NCI-H187 (cell line): ENCODE data around the gene RENBP.

ENCODE experiments used
- DNase-seq, 2 experiments: peaks; one replicate each; lab custom pipeline; 2025; lab: John Stamatoyannopoulos, UW

Gene RENBP

GRCh38 chrX:153970357-153971123 lies 26.1 kb upstream of the RENBP start:
- DNase-seq, result peak; percentile 72 to 90

- peak in 1 of 2 experiments; percentile 72 for DNase-seq
Measured at GRCh38 chrX:153969904-153970356, 25.5 kb upstream of the RENBP start.

- DNase-seq, result no peak
Measured at GRCh38 chrX:153969125-153969903, 24.9 kb upstream of the RENBP start.

- DNase-seq, result peak; percentile 26 to 34
Measured at GRCh38 chrX:153968754-153969124, 24.3 kb upstream of the RENBP start.

GRCh38 chrX:153968255-153968654 lies 23.8 kb upstream of the RENBP start:
- DNase-seq, result peak in 1 of 2 experiments; percentile 35

- no peak for DNase-seq
Measured at GRCh38 chrX:153967536-153968224, 23.2 kb upstream of the RENBP start.

- no peak for DNase-seq
Measured at GRCh38 chrX:153966841-153967535, 22.5 kb upstream of the RENBP start.

- DNase-seq, result no peak
Measured at GRCh38 chrX:153966283-153966688, 21.8 kb upstream of the RENBP start.

- DNase-seq, result no peak
Measured at GRCh38 chrX:153965406-153965805, 21.0 kb upstream of the RENBP start.

- DNase-seq, result no peak
Measured at GRCh38 chrX:153964105-153964504, 19.7 kb upstream of the RENBP start.

GRCh38 chrX:153963546-153963945 lies 19.1 kb upstream of the RENBP start:
- DNase-seq, result no peak

GRCh38 chrX:153961292-153961691 lies 16.8 kb upstream of the RENBP start:
- no peak for DNase-seq

GRCh38 chrX:153960786-153961185 lies 16.3 kb upstream of the RENBP start:
- DNase-seq, result no peak

- DNase-seq, result no peak
Measured at GRCh38 chrX:153960077-153960476, 15.6 kb upstream of the RENBP start.

GRCh38 chrX:153959649-153960048 lies 15.2 kb upstream of the RENBP start:
- DNase-seq, result no peak

GRCh38 chrX:153958605-153959004 lies 14.2 kb upstream of the RENBP start:
- no peak for DNase-seq

GRCh38 chrX:153957224-153957623 lies 12.8 kb upstream of the RENBP start:
- no peak for DNase-seq

GRCh38 chrX:153956044-153956907 lies 11.8 kb upstream of the RENBP start:
- DNase-seq, result no peak

GRCh38 chrX:153955228-153955732 lies 10.8 kb upstream of the RENBP start:
- DNase-seq, result no peak

GRCh38 chrX:153954558-153955227 lies 10.2 kb upstream of the RENBP start:
- DNase-seq, result no peak
